HEK293 (cell line): ENCODE data around the gene KCP.

Experiments
- CTCF ChIA-PET: fragments of 350-600 bp; formaldehyde crosslinking; extraction: SDS; loops from one replicate; lab custom pipeline; 2021; ENCODE audit warnings: antibody characterized with exemption; lab: Yijun Ruan, JAX
- POLR2A ChIA-PET: fragments of 300-600 bp; formaldehyde crosslinking; extraction: SDS; loops from one replicate; lab custom pipeline; 2020; ENCODE audit warnings: antibody characterized with exemption, inconsistent platforms; lab: Yijun Ruan, JAX
- H3K27ac ChIP-seq: fragments of 200-500 bp; sonication (Bioruptor generic); 2 replicates; pipeline ENCODE4 v1.5.1; 2014; ENCODE audit warnings: low read depth, low read length, control low read depth, inconsistent platforms; ENCODE audit errors: extremely low read depth
- H3K36me3 ChIP-seq, 2 experiments: fragments of 200-500 bp in 1 of 2; sonication (Bioruptor generic) in 1 of 2; 1 replicate in 1 of 2; 2 replicates in 1 of 2; pipeline ENCODE4 v1.5.1; 2014 to 2017; ENCODE audit warnings: inconsistent platforms in 2 of 2, low read length in 2 of 2; ENCODE audit not compliant: control insufficient read depth in 2 of 2, insufficient read depth in 1 of 2
- H3K4me1 ChIP-seq: fragments of 200-500 bp; sonication (Bioruptor generic); 2 replicates; pipeline ENCODE4 v1.5.1; 2014; ENCODE audit warnings: mild to moderate bottlenecking, low read length, inconsistent platforms; ENCODE audit not compliant: control insufficient read depth, insufficient read depth
- H3K4me3 ChIP-seq: 2 replicates; pipeline ENCODE4 v1.5.1; 2011; ENCODE audit warnings: low read depth, mild to moderate bottlenecking, control low read depth, low read length, moderate library complexity
- H3K9me3 ChIP-seq: fragments of 200-500 bp; sonication (Bioruptor generic); 2 replicates; pipeline ENCODE4 v1.5.1; 2014; ENCODE audit warnings: low read depth, low read length, inconsistent platforms; ENCODE audit not compliant: control insufficient read depth, insufficient read depth
- GLIS1 ChIP-seq: fragments of 450-650 bp; formaldehyde crosslinking; IDR thresholded peaks from 2 replicates; pipeline ENCODE4 v1.5.1; 2016; ENCODE audit warnings: missing biosample characterization, missing genetic modification characterization
- KLF8 ChIP-seq: fragments of 450-650 bp; formaldehyde crosslinking; IDR thresholded peaks from 2 replicates; pipeline ENCODE4 v1.5.1; 2016; ENCODE audit warnings: missing biosample characterization, missing genetic modification characterization
- OSR2 ChIP-seq: fragments of 450-650 bp; formaldehyde crosslinking; IDR thresholded peaks from 2 replicates; pipeline ENCODE4 v1.5.1; 2016; ENCODE audit warnings: missing biosample characterization, missing genetic modification characterization
- SCRT2 ChIP-seq: fragments of 450-650 bp; formaldehyde crosslinking; IDR thresholded peaks from 2 replicates; pipeline ENCODE4 v1.5.1; 2016; ENCODE audit warnings: missing biosample characterization, missing genetic modification characterization
- SP2 ChIP-seq: fragments of 450-650 bp; formaldehyde crosslinking; IDR thresholded peaks from 2 replicates; pipeline ENCODE4 v1.5.1; 2016; ENCODE audit warnings: missing biosample characterization, missing genetic modification characterization
- YY1 ChIP-seq: fragments of 450-650 bp; formaldehyde crosslinking; IDR thresholded peaks from 2 replicates; pipeline ENCODE4 v1.5.1; 2018; ENCODE audit warnings: missing biosample characterization, missing genetic modification characterization
- ZBTB1 ChIP-seq: fragments of 450-650 bp; formaldehyde crosslinking; IDR thresholded peaks from 2 replicates; pipeline ENCODE4 v1.5.1; 2016; ENCODE audit warnings: missing biosample characterization, missing genetic modification characterization
- ZBTB20 ChIP-seq: fragments of 450-650 bp; formaldehyde crosslinking; IDR thresholded peaks from 2 replicates; pipeline ENCODE4 v1.5.1; 2016; ENCODE audit warnings: missing biosample characterization, missing genetic modification characterization
- ZBTB8A ChIP-seq: fragments of 450-650 bp; formaldehyde crosslinking; IDR thresholded peaks from 2 replicates; pipeline ENCODE4 v1.5.1; 2016; ENCODE audit warnings: missing biosample characterization, missing genetic modification characterization
- ZFP37 ChIP-seq: fragments of 450-650 bp; formaldehyde crosslinking; IDR thresholded peaks from 2 replicates; pipeline ENCODE4 v1.5.1; 2016; ENCODE audit warnings: missing biosample characterization, missing genetic modification characterization
- ZNF10 ChIP-seq: fragments of 450-650 bp; formaldehyde crosslinking; IDR thresholded peaks from 2 replicates; pipeline ENCODE4 v1.5.1; 2017; ENCODE audit warnings: missing biosample characterization, missing genetic modification characterization
- ZNF335 ChIP-seq: fragments of 450-650 bp; formaldehyde crosslinking; conservative IDR thresholded peaks from 2 replicates; pipeline ENCODE4 v1.5.1; 2016; ENCODE audit warnings: missing biosample characterization, missing genetic modification characterization
- ZNF423 ChIP-seq: fragments of 450-650 bp; formaldehyde crosslinking; IDR thresholded peaks from 2 replicates; pipeline ENCODE4 v1.5.1; 2016; ENCODE audit warnings: missing biosample characterization, missing genetic modification characterization
- ZNF561 ChIP-seq: fragments of 450-650 bp; IDR thresholded peaks from 2 replicates; pipeline ENCODE4 v1.5.1; 2018; ENCODE audit warnings: missing biosample characterization, missing genetic modification characterization, borderline replicate concordance
- ZNF626 ChIP-seq: fragments of 450-650 bp; sonication (Bioruptor Pico); formaldehyde crosslinking; IDR thresholded peaks from 2 replicates; pipeline ENCODE4 v1.5.1; 2018; ENCODE audit warnings: missing biosample characterization, missing genetic modification characterization, inconsistent platforms
- ZNF660 ChIP-seq: fragments of 450-650 bp; IDR thresholded peaks from 2 replicates; pipeline ENCODE4 v1.5.1; 2018; ENCODE audit warnings: missing biosample characterization, mild to moderate bottlenecking, missing genetic modification characterization
- TF ChIP-seq, protein P1 (sequence below): fragments of 450-650 bp; formaldehyde crosslinking; IDR thresholded peaks from 2 replicates; pipeline ENCODE4 v1.5.1; 2016; ENCODE audit warnings: missing biosample characterization, missing genetic modification characterization
- TF ChIP-seq, protein P2 (sequence below): fragments of 450-650 bp; formaldehyde crosslinking; IDR thresholded peaks from 2 replicates; pipeline ENCODE4 v1.5.1; 2016; ENCODE audit warnings: missing biosample characterization, missing genetic modification characterization
- TF ChIP-seq, protein P3 (sequence below): fragments of 450-650 bp; formaldehyde crosslinking; conservative IDR thresholded peaks from 2 replicates; pipeline ENCODE4 v1.5.1; 2016; ENCODE audit warnings: low read depth, missing biosample characterization, missing genetic modification characterization
- TF ChIP-seq, protein P4 (sequence below): sonication (generic); formaldehyde crosslinking; IDR thresholded peaks from 2 replicates; pipeline ENCODE4 v1.8.1; 2022; ENCODE audit warnings: mild to moderate bottlenecking, moderate library complexity, missing genetic modification reagents
- TF ChIP-seq, protein P5 (sequence below): fragments of 450-650 bp; formaldehyde crosslinking; IDR thresholded peaks from 2 replicates; pipeline ENCODE4 v1.5.1; 2016; ENCODE audit warnings: missing biosample characterization, missing genetic modification characterization, borderline replicate concordance
- TF ChIP-seq, protein P6 (sequence below): fragments of 450-650 bp; formaldehyde crosslinking; IDR thresholded peaks from 2 replicates; pipeline ENCODE4 v1.5.1; 2017; ENCODE audit warnings: missing biosample characterization, mild to moderate bottlenecking, missing genetic modification characterization, moderate library complexity

The KCP gene

GRCh38 chr7:128937647-128938543 is 27.4 kb upstream of the KCP start, which contains the start of gene IRF5:
IRF5 (plus strand) TSS chr7:128937927; CDS start chr7:128942082, 4,155 bp downstream.
- peak within 1 kb of the TSS; percentile 58 for H3K4me3 ChIP-seq
- no peaks in the 10 kb centered on the region; a peak in 1 of 3 replicates for H3K36me3 ChIP-seq
- POLR2A ChIA-PET = interaction anchor here (0.6 kb wide), 1 partner anchor 415 kb away, joined by 5 read pairs; no protein-coding TSS in a partner anchor
- CTCF ChIA-PET = interaction anchor here (0.6 to 1.2 kb wide), 2 partner anchors 10 to 153 kb away, joined by 4 to 5 read pairs; no protein-coding TSS in a partner anchor
- H3K27ac ChIP-seq = peak within 1 kb of the TSS; percentile 66; the same call in 1 of the 2 replicates
- H3K9me3 ChIP-seq = no peaks in the 10 kb centered on the region
- H3K4me1 ChIP-seq = no peaks in the 10 kb centered on the region
- peak; percentile 67 for TF ChIP-seq SCRT2 (tag by site-specific recombination)
- peak; percentile 98; the same call in 1 of the 2 replicates for TF ChIP-seq ZNF335
- TF ChIP-seq, protein P1, sequence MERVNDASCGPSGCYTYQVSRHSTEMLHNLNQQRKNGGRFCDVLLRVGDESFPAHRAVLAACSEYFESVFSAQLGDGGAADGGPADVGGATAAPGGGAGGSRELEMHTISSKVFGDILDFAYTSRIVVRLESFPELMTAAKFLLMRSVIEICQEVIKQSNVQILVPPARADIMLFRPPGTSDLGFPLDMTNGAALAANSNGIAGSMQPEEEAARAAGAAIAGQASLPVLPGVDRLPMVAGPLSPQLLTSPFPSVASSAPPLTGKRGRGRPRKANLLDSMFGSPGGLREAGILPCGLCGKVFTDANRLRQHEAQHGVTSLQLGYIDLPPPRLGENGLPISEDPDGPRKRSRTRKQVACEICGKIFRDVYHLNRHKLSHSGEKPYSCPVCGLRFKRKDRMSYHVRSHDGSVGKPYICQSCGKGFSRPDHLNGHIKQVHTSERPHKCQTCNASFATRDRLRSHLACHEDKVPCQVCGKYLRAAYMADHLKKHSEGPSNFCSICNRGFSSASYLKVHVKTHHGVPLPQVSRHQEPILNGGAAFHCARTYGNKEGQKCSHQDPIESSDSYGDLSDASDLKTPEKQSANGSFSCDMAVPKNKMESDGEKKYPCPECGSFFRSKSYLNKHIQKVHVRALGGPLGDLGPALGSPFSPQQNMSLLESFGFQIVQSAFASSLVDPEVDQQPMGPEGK = peak; percentile 50
- TF ChIP-seq ZNF561 (tag by site-specific recombination) = peak; percentile 68; the same call in 1 of the 2 replicates
- peak; percentile 11; the same call in 1 of the 2 replicates for TF ChIP-seq ZNF660
- TF ChIP-seq, protein P2, sequence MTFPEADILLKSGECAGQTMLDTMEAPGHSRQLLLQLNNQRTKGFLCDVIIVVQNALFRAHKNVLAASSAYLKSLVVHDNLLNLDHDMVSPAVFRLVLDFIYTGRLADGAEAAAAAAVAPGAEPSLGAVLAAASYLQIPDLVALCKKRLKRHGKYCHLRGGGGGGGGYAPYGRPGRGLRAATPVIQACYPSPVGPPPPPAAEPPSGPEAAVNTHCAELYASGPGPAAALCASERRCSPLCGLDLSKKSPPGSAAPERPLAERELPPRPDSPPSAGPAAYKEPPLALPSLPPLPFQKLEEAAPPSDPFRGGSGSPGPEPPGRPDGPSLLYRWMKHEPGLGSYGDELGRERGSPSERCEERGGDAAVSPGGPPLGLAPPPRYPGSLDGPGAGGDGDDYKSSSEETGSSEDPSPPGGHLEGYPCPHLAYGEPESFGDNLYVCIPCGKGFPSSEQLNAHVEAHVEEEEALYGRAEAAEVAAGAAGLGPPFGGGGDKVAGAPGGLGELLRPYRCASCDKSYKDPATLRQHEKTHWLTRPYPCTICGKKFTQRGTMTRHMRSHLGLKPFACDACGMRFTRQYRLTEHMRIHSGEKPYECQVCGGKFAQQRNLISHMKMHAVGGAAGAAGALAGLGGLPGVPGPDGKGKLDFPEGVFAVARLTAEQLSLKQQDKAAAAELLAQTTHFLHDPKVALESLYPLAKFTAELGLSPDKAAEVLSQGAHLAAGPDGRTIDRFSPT (tag by site-specific recombination) = 0 out of 2 replicates have a peak, but pooled peaks have one; percentile 3
- TF ChIP-seq KLF8 (tag by site-specific recombination) = peak; percentile 29; the same call in 1 of the 2 replicates
- TF ChIP-seq ZFP37 = 0 out of 2 replicates have a peak, but pooled peaks have one; percentile 14
- TF ChIP-seq GLIS1 (tag by site-specific recombination) = peak; percentile 41
- TF ChIP-seq ZBTB20 (tag by site-specific recombination) = peak; percentile 90
- peak; percentile 10; the same call in 1 of the 2 replicates for TF ChIP-seq OSR2 (tag by site-specific recombination)
- TF ChIP-seq ZBTB8A (tag by site-specific recombination) = peak; percentile 81
- TF ChIP-seq, protein P3, sequence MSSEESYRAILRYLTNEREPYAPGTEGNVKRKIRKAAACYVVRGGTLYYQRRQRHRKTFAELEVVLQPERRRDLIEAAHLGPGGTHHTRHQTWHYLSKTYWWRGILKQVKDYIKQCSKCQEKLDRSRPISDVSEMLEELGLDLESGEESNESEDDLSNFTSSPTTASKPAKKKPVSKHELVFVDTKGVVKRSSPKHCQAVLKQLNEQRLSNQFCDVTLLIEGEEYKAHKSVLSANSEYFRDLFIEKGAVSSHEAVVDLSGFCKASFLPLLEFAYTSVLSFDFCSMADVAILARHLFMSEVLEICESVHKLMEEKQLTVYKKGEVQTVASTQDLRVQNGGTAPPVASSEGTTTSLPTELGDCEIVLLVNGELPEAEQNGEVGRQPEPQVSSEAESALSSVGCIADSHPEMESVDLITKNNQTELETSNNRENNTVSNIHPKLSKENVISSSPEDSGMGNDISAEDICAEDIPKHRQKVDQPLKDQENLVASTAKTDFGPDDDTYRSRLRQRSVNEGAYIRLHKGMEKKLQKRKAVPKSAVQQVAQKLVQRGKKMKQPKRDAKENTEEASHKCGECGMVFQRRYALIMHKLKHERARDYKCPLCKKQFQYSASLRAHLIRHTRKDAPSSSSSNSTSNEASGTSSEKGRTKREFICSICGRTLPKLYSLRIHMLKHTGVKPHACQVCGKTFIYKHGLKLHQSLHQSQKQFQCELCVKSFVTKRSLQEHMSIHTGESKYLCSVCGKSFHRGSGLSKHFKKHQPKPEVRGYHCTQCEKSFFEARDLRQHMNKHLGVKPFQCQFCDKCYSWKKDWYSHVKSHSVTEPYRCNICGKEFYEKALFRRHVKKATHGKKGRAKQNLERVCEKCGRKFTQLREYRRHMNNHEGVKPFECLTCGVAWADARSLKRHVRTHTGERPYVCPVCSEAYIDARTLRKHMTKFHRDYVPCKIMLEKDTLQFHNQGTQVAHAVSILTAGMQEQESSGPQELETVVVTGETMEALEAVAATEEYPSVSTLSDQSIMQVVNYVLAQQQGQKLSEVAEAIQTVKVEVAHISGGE (tag by site-specific recombination) = peak; percentile 53; the same call in 1 of the 2 replicates
- TF ChIP-seq, protein P4, sequence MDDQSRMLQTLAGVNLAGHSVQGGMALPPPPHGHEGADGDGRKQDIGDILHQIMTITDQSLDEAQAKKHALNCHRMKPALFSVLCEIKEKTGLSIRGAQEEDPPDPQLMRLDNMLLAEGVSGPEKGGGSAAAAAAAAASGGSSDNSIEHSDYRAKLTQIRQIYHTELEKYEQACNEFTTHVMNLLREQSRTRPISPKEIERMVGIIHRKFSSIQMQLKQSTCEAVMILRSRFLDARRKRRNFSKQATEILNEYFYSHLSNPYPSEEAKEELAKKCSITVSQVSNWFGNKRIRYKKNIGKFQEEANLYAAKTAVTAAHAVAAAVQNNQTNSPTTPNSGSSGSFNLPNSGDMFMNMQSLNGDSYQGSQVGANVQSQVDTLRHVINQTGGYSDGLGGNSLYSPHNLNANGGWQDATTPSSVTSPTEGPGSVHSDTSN (CRISPR knock-in tag) = no peak
- TF ChIP-seq YY1 (tag by site-specific recombination) = no peak
- peak; percentile 83 for TF ChIP-seq ZNF423
- TF ChIP-seq SP2 (tag by site-specific recombination) = peak; percentile 53
- TF ChIP-seq, protein P5, sequence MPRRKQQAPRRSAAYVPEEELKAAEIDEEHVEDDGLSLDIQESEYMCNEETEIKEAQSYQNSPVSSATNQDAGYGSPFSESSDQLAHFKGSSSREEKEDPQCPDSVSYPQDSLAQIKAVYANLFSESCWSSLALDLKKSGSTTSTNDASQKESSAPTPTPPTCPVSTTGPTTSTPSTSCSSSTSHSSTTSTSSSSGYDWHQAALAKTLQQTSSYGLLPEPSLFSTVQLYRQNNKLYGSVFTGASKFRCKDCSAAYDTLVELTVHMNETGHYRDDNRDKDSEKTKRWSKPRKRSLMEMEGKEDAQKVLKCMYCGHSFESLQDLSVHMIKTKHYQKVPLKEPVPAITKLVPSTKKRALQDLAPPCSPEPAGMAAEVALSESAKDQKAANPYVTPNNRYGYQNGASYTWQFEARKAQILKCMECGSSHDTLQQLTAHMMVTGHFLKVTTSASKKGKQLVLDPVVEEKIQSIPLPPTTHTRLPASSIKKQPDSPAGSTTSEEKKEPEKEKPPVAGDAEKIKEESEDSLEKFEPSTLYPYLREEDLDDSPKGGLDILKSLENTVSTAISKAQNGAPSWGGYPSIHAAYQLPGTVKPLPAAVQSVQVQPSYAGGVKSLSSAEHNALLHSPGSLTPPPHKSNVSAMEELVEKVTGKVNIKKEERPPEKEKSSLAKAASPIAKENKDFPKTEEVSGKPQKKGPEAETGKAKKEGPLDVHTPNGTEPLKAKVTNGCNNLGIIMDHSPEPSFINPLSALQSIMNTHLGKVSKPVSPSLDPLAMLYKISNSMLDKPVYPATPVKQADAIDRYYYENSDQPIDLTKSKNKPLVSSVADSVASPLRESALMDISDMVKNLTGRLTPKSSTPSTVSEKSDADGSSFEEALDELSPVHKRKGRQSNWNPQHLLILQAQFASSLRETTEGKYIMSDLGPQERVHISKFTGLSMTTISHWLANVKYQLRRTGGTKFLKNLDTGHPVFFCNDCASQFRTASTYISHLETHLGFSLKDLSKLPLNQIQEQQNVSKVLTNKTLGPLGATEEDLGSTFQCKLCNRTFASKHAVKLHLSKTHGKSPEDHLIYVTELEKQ = no peak
- TF ChIP-seq ZBTB1 (tag by site-specific recombination) = no peak
- no peak for TF ChIP-seq ZNF626 (tag by site-specific recombination)
- TF ChIP-seq ZNF10 (tag by site-specific recombination) = 0 out of 2 replicates have a peak, but pooled peaks have one; percentile 6
- TF ChIP-seq, protein P6, sequence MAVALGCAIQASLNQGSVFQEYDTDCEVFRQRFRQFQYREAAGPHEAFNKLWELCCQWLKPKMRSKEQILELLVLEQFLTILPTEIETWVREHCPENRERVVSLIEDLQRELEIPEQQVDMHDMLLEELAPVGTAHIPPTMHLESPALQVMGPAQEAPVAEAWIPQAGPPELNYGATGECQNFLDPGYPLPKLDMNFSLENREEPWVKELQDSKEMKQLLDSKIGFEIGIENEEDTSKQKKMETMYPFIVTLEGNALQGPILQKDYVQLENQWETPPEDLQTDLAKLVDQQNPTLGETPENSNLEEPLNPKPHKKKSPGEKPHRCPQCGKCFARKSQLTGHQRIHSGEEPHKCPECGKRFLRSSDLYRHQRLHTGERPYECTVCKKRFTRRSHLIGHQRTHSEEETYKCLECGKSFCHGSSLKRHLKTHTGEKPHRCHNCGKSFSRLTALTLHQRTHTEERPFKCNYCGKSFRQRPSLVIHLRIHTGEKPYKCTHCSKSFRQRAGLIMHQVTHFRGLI (tag by site-specific recombination) = peak; percentile 51; the same call in 1 of the 2 replicates
